ENCODE measurements around the gene PRIMA1. TPM values are rescaled to one million over a fixed set of nuclear protein-coding genes. Genes with fewer than 3 reads are reported as not detected.

PRIMA1 gene
- total RNA-seq, 1 experiment from 2014 or later, result 0.26 TPM

DNA sequence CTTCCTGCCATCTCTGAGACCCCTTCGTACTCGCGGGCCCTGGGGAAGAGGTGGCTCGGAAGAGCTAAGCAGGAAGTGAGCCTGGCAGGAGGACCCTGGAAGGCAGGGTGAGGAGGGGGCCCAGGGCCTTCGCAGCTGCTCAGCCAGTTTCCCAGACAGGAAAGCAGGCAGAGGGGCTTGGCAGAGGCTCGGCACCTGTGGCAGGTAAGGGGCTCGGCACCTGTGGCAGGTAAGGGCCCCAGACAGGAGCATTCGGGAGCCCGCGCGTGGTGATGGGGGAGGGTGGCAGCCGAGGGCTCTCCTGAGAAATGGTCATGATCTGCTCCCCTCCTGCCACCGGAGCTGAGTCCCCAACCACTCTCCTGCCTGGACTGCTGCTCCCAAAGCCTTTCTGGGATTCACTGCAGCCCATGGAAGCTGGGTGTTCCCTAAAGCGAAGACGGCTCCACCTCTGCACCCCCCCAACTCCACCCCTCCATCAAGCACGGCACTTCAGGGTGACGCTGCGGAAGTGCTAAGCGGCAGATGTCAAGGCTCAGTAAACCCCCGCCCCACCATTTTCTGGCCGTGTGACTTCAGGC, 63.2 kb downstream of the PRIMA1 start:
- no peak for ATAC-seq
- Histone ChIP-seq H3K36me3 (ENCODE audit: control insufficient read depth, insufficient read depth, low read length) (no peaks in the 10 kb centered on the region), H3K4me1 (ENCODE audit: control insufficient read depth, insufficient read depth, low read length) (no peaks in the 10 kb centered on the region), H3K27ac (ENCODE audit: low read length) (no peak overlapping the region), H3K9me3 (ENCODE audit: control insufficient read depth, insufficient read depth, low read depth, low read length) (no peaks in the 10 kb centered on the region), H3K4me3 (ENCODE audit: low read depth in 2 of 2, low read length in 2 of 2) (no peak overlapping the region), H3K27me3 (ENCODE audit: control insufficient read depth, insufficient read depth, low read length) (no peaks in the 10 kb centered on the region)
- no TSS peak for BruUV-seq (replicated peaks)
- DNase-seq (ENCODE audit: low read depth, low spot score), result no peak
- in situ Hi-C loops (cut with HindIII; ENCODE audit: low pct_unique_long_range_greater_than_20kb, low sequenced_read_pairs) (no loop called here), intact Hi-C loops (cut with micrococcal nuclease; ENCODE audit: unreplicated experiment) (no loop called here)
- POLR2A ChIA-PET, result no interaction called here
- TF ChIP-seq SIN3A (IDR thresholded peaks at IDR 0.05; ENCODE audit: borderline replicate concordance, insufficient read depth, low read depth, low read length) (no peak), POLR2AphosphoS5 (IDR thresholded peaks at IDR 0.05; ENCODE audit: low read depth, low read length) (no peak), TCF7L2 (IDR thresholded peaks at IDR 0.05; ENCODE audit: low read depth, low read length) (no peak)
- TF ChIP-seq, protein P1, sequence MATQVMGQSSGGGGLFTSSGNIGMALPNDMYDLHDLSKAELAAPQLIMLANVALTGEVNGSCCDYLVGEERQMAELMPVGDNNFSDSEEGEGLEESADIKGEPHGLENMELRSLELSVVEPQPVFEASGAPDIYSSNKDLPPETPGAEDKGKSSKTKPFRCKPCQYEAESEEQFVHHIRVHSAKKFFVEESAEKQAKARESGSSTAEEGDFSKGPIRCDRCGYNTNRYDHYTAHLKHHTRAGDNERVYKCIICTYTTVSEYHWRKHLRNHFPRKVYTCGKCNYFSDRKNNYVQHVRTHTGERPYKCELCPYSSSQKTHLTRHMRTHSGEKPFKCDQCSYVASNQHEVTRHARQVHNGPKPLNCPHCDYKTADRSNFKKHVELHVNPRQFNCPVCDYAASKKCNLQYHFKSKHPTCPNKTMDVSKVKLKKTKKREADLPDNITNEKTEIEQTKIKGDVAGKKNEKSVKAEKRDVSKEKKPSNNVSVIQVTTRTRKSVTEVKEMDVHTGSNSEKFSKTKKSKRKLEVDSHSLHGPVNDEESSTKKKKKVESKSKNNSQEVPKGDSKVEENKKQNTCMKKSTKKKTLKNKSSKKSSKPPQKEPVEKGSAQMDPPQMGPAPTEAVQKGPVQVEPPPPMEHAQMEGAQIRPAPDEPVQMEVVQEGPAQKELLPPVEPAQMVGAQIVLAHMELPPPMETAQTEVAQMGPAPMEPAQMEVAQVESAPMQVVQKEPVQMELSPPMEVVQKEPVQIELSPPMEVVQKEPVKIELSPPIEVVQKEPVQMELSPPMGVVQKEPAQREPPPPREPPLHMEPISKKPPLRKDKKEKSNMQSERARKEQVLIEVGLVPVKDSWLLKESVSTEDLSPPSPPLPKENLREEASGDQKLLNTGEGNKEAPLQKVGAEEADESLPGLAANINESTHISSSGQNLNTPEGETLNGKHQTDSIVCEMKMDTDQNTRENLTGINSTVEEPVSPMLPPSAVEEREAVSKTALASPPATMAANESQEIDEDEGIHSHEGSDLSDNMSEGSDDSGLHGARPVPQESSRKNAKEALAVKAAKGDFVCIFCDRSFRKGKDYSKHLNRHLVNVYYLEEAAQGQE (IDR thresholded peaks at IDR 0.05; ENCODE audit: insufficient read depth in 1 of 2, low read depth in 2 of 2, low read length in 1 of 2), result no peak
- TF ChIP-seq, protein P2, sequence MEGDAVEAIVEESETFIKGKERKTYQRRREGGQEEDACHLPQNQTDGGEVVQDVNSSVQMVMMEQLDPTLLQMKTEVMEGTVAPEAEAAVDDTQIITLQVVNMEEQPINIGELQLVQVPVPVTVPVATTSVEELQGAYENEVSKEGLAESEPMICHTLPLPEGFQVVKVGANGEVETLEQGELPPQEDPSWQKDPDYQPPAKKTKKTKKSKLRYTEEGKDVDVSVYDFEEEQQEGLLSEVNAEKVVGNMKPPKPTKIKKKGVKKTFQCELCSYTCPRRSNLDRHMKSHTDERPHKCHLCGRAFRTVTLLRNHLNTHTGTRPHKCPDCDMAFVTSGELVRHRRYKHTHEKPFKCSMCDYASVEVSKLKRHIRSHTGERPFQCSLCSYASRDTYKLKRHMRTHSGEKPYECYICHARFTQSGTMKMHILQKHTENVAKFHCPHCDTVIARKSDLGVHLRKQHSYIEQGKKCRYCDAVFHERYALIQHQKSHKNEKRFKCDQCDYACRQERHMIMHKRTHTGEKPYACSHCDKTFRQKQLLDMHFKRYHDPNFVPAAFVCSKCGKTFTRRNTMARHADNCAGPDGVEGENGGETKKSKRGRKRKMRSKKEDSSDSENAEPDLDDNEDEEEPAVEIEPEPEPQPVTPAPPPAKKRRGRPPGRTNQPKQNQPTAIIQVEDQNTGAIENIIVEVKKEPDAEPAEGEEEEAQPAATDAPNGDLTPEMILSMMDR (IDR thresholded peaks at IDR 0.05), result no peak
- CTCF ChIA-PET, result interaction anchor here (0.5 kb wide), 1 partner anchor 24 kb away, joined by 3 read pairs; no protein-coding TSS in a partner anchor

DNA sequence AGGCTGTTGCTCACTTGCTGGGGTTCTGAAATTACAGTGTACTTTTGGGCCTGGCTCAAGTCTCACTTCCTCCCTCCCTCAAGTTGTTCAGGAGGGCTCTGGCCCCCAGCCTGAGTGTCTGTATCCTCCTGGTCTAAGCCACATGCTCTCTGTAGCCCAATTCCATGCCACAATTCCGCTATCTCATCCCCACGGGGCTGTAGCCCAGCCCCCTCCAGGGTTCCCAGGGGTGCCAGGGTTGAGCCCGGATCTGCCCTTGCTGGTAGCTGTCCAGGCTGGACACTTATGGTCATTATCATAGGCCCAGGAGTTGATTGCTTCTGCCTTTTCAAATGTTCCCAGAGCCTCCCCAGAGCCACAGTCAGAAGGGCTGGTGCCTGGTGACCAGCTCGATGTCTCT, 65.3 kb downstream of the PRIMA1 start:
- in situ Hi-C loops (cut with HindIII; ENCODE audit: low pct_unique_long_range_greater_than_20kb, low sequenced_read_pairs) (no loop called here), intact Hi-C loops (cut with micrococcal nuclease; ENCODE audit: unreplicated experiment) (no loop called here)
- Histone ChIP-seq H3K9me3 (ENCODE audit: control insufficient read depth, insufficient read depth, low read depth, low read length) (no peaks in the 10 kb centered on the region), H3K27ac (ENCODE audit: low read length) (no peak overlapping the region), H3K36me3 (ENCODE audit: control insufficient read depth, insufficient read depth, low read length) (no peaks in the 10 kb centered on the region), H3K27me3 (ENCODE audit: control insufficient read depth, insufficient read depth, low read length) (no peaks in the 10 kb centered on the region), H3K4me1 (ENCODE audit: control insufficient read depth, insufficient read depth, low read length) (no peaks in the 10 kb centered on the region), H3K4me3 (ENCODE audit: low read depth in 2 of 2, low read length in 2 of 2) (no peak overlapping the region)
- TF ChIP-seq, protein P1 (IDR thresholded peaks at IDR 0.05; ENCODE audit: insufficient read depth in 1 of 2, low read depth in 2 of 2, low read length in 1 of 2), result no peak
- TF ChIP-seq POLR2AphosphoS5 (IDR thresholded peaks at IDR 0.05; ENCODE audit: low read depth, low read length) (no peak), SIN3A (IDR thresholded peaks at IDR 0.05; ENCODE audit: borderline replicate concordance, insufficient read depth, low read depth, low read length) (no peak), TCF7L2 (IDR thresholded peaks at IDR 0.05; ENCODE audit: low read depth, low read length) (no peak)
- TF ChIP-seq, protein P2 (IDR thresholded peaks at IDR 0.05), result no peak
- no peak for ATAC-seq
- no TSS peak for BruUV-seq (replicated peaks)
- ChIA-PET POLR2A (no interaction called here), CTCF (no interaction called here)
- no peak for DNase-seq (ENCODE audit: low read depth, low spot score)

Measured in Panc1 (cell line).